ENCODE data around the gene EIF4G3. TPM values are rescaled to one million over a fixed set of nuclear protein-coding genes. Genes with fewer than 3 reads are reported as not detected.
"Not testable (repeated sequence)": the region's sequence is repeated elsewhere in the genome, so short reads cannot be mapped to it uniquely, and the experiment has no call there.

Gene EIF4G3
- total and polyA plus RNA-seq, 12 donors, result 13.3 to 50.2 (median 36.1) TPM

GRCh38 chr1:20921285-20921684, 255.4 kb downstream of the EIF4G3 start:
- no peak overlapping the region for H3K4me3 ChIP-seq
- DNase-seq, result no peak
- H3K27me3 ChIP-seq, result no peaks in the 10 kb centered on the region
- TF ChIP-seq, protein P1, sequence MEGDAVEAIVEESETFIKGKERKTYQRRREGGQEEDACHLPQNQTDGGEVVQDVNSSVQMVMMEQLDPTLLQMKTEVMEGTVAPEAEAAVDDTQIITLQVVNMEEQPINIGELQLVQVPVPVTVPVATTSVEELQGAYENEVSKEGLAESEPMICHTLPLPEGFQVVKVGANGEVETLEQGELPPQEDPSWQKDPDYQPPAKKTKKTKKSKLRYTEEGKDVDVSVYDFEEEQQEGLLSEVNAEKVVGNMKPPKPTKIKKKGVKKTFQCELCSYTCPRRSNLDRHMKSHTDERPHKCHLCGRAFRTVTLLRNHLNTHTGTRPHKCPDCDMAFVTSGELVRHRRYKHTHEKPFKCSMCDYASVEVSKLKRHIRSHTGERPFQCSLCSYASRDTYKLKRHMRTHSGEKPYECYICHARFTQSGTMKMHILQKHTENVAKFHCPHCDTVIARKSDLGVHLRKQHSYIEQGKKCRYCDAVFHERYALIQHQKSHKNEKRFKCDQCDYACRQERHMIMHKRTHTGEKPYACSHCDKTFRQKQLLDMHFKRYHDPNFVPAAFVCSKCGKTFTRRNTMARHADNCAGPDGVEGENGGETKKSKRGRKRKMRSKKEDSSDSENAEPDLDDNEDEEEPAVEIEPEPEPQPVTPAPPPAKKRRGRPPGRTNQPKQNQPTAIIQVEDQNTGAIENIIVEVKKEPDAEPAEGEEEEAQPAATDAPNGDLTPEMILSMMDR (IDR thresholded peaks at IDR 0.05), result no peak
- no peak for ATAC-seq
- H3K4me1 ChIP-seq, result no peaks in the 10 kb centered on the region
- H3K27ac ChIP-seq, result no peak overlapping the region
- H3K36me3 ChIP-seq, result no peaks in the 10 kb centered on the region
- H3K9me3 ChIP-seq, result no peaks in the 10 kb centered on the region
- intact Hi-C loops (cut with DNase I), result no loop called here
- 79 to 86% methylated on average over 3 of the region's 3 CpGs for WGBS, 2 donors

DNA sequence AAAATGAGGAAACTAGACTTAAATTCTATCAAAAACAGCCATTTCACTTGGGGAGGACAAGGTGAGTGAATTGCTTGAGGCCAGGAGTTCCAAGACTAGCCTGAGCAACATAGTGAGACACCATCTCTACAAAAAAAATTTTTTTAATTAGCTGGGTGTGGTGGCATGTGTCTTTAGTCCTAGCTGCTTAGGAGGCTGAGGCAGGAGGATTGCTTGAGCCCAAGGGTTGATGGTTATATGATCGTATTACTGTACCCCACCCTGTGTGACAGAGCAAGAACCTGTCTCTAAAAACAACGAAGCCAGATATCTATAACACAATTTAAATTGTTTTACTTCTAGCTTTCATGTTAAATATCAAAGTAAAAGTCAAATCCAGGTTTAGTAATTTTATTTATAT, 263.5 kb downstream of the EIF4G3 start:
- no peak overlapping the region for H3K4me3 ChIP-seq
- H3K36me3 ChIP-seq, result peaks cover 0 to 7% (median 0%) of the 10 kb centered on the region in 9 donors
- ATAC-seq (no peak), DNase-seq (no peak)
- H3K27me3 ChIP-seq, result no peaks in the 10 kb centered on the region
- no peak overlapping the region for H3K27ac ChIP-seq
- no peaks in the 10 kb centered on the region for H3K9me3 ChIP-seq
- intact Hi-C loops (cut with DNase I), result no loop called here
- 95 to 98% methylated on average over 2 of the region's 2 CpGs for WGBS, 2 donors
- H3K4me1 ChIP-seq, result no peaks in the 10 kb centered on the region
- TF ChIP-seq, protein P1 (IDR thresholded peaks at IDR 0.05), result no peak

- ATAC-seq; intact Hi-C loops (cut with DNase I); H3K27me3 ChIP-seq; H3K27ac ChIP-seq; DNase-seq; H3K4me1 ChIP-seq; H3K4me3 ChIP-seq; H3K9me3 ChIP-seq: not testable (repeated sequence)
- peaks cover 0 to 34% (median 0%) of the 10 kb centered on the region in 9 donors for H3K36me3 ChIP-seq
- 98 to 100% methylated on average over 1 to 2 of the region's 2 CpGs for WGBS, 2 donors
Measured at GRCh38 chr1:20907526-20907925, 269.2 kb downstream of the EIF4G3 start.

- WGBS, 2 donors, result 78 to 86% methylated on average over 2 of the region's 2 CpGs
- Histone ChIP-seq H3K27me3 (no peaks in the 10 kb centered on the region), H3K9me3 (no peaks in the 10 kb centered on the region), H3K36me3 (peaks cover 0 to 48% (median 3%) of the 10 kb centered on the region in 9 donors), H3K4me1 (no peaks in the 10 kb centered on the region), H3K27ac (no peak overlapping the region), H3K4me3 (no peak overlapping the region)
- DNase-seq (no peak), ATAC-seq (no peak)
- TF ChIP-seq, protein P1 (IDR thresholded peaks at IDR 0.05), result no peak
- intact Hi-C loops (cut with DNase I), result no loop called here
Measured at GRCh38 chr1:20903437-20903836, 273.3 kb downstream of the EIF4G3 start.

DNA sequence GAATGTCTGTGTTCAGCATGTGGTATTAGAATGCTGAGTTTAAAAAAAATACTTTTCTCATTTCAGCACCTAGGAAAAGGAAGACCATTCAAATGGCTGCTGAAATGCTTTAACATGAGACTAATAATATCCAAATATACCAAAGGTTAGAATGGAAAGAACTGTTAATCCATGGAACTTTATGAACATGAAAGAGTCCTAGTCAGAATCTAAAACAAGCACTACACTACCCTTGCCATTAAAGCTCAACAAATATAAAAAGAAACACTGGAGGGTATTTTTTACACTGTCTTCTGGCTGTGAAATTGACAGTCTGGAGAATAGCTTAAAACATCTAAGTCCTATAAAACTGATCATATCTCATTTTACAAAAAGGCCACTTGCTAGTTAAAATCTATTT, 276.6 kb downstream of the EIF4G3 start:
- no peak for DNase-seq
- TF ChIP-seq, protein P1 (IDR thresholded peaks at IDR 0.05), result no peak
- Histone ChIP-seq H3K4me3 (no peak overlapping the region), H3K36me3 (peaks cover 0 to 60% (median 3%) of the 10 kb centered on the region in 9 donors), H3K27me3 (no peaks in the 10 kb centered on the region), H3K27ac (no peak overlapping the region), H3K4me1 (no peaks in the 10 kb centered on the region), H3K9me3 (no peaks in the 10 kb centered on the region)
- intact Hi-C loops (cut with DNase I), result no loop called here
- ATAC-seq, result no peak
